ACC112 (cell line): ENCODE results near the gene GTF2H3.

ENCODE experiments used
- H2AFZ ChIP-seq: fragments of 200-600 bp; sonication (generic); one replicate; pipeline ENCODE4 v1.6.0; 2017; ENCODE audit warnings: antibody characterized with exemption, low read length; ENCODE audit not compliant: unreplicated experiment
- H3K27ac ChIP-seq: fragments of 200-600 bp; sonication (generic); 2 replicates; pipeline ENCODE4 v1.5.1; 2014; ENCODE audit warnings: low read depth, mild to moderate bottlenecking, antibody characterized with exemption, low read length, moderate library complexity
- H3K27me3 ChIP-seq: fragments of 200-600 bp; sonication (generic); 2 replicates; pipeline ENCODE4 v1.6.1; 2014; ENCODE audit warnings: mild to moderate bottlenecking, antibody characterized with exemption, low read length, moderate library complexity, mixed read lengths; ENCODE audit not compliant: insufficient read depth
- H3K36me3 ChIP-seq: fragments of 200-600 bp; sonication (generic); 2 replicates; pipeline ENCODE4 v1.6.1; 2016; ENCODE audit warnings: mild to moderate bottlenecking, antibody characterized with exemption, low read length, moderate library complexity, mixed read lengths; ENCODE audit not compliant: insufficient read depth
- H3K4me1 ChIP-seq: fragments of 200-600 bp; sonication (generic); one replicate; pipeline ENCODE4 v1.6.1; 2016; ENCODE audit warnings: low read length, mixed read lengths; ENCODE audit not compliant: insufficient read depth, unreplicated experiment, control insufficient read depth
- H3K4me3 ChIP-seq: fragments of 200-600 bp; sonication (generic); 2 replicates; pipeline ENCODE4 v1.5.1; 2014; ENCODE audit warnings: mild to moderate bottlenecking, low read depth, low read length
- H3K79me2 ChIP-seq: fragments of 200-600 bp; sonication (generic); one replicate; pipeline ENCODE4 v1.6.0; 2016; ENCODE audit warnings: low read length; ENCODE audit not compliant: control insufficient read depth, unreplicated experiment, insufficient read depth

The GTF2H3 gene

DNA sequence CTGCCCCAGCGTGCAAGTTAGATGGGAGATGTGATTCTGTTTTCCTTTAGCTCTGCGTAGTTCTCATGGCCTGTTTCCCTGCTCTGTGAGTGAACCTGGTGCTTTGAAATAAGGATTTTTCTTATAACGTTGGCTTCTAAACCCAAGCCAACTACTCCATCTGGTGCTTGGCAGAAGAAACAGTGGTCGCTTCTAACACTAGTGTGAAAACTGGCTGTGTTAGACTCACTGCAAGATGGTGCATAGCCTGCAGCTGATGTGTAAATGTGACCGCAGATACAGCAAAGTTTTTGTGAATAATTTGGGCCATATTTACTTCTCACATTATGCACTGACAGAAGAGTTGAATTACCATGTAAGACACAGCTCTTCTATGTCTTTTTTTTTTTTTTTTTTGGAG lies 12.2 kb downstream of the GTF2H3 start:
- no peaks in the 10 kb centered on the region for H3K79me2 ChIP-seq
- H3K27me3 ChIP-seq = no peaks in the 10 kb centered on the region
- H3K4me1 ChIP-seq = no peaks in the 10 kb centered on the region
- H3K27ac ChIP-seq = no peak overlapping the region
- H3K36me3 ChIP-seq = peaks cover 12% of the 10 kb centered on the region
- H2AFZ ChIP-seq = no peak overlapping the region
- no peak overlapping the region for H3K4me3 ChIP-seq

DNA sequence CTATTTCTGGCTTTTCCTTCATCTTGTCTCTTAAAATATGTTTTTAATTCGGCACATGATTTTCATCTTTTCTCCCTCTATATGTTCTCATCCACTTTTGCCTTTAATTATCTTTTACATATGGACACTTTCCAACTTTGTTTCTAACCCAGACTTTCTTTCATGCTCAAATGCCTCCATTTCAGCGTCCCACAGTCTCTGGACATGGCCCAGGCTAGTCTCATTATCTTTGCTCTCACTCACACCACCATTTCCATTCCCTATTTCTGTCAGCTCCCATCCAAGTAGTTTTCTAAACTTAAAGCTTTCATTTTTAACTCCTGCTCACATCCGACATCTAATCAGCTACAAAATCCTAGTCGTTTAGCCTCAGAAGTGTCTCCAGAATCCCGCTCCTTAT lies 14.8 kb downstream of the GTF2H3 start:
- Histone ChIP-seq H3K27me3 (no peaks in the 10 kb centered on the region), H3K4me3 (no peak overlapping the region), H3K36me3 (peaks cover 11% of the 10 kb centered on the region), H3K27ac (no peak overlapping the region), H3K4me1 (no peaks in the 10 kb centered on the region), H3K79me2 (no peaks in the 10 kb centered on the region), H2AFZ (no peak overlapping the region)

- no peaks in the 10 kb centered on the region for H3K79me2 ChIP-seq
- no peak overlapping the region for H3K4me3 ChIP-seq
- no peak overlapping the region for H3K27ac ChIP-seq
- H3K27me3 ChIP-seq = no peaks in the 10 kb centered on the region
- H3K4me1 ChIP-seq = no peaks in the 10 kb centered on the region
- H3K36me3 ChIP-seq = peaks cover 5% of the 10 kb centered on the region; the same call in 1 of the 2 replicates
- no peak overlapping the region for H2AFZ ChIP-seq
These were observed 20.6 kb downstream of the GTF2H3 start for GRCh38 chr12:123654129-123654701.

DNA sequence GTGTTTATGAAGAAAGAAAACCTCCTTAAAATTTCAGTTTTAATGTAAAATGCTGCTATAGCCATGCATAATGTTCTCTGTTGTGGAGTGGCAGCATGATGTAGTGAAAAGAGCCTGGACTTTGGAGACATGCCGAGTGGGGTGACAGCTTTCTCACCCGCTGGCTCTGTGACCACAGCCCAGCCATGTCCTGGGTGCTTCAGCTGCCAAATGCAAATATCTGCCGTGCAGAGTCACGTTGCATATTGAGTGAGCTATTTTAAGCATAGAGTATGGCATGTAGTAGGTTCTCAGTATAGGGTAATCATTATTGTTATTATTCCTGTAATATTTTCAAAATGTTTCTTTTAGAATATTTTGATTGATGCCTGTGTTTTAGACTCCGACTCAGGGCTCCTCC lies 21.8 kb downstream of the GTF2H3 start:
- H3K4me3 ChIP-seq = no peak overlapping the region
- H3K79me2 ChIP-seq = no peaks in the 10 kb centered on the region
- no peaks in the 10 kb centered on the region for H3K27me3 ChIP-seq
- H2AFZ ChIP-seq = no peak overlapping the region
- peaks cover 9% of the 10 kb centered on the region for H3K4me1 ChIP-seq
- H3K27ac ChIP-seq = no peak overlapping the region
- peaks cover 5% of the 10 kb centered on the region; the same call in 1 of the 2 replicates for H3K36me3 ChIP-seq

- Histone ChIP-seq H3K4me3 (no peak overlapping the region), H3K4me1 (peaks cover 15% of the 10 kb centered on the region), H3K36me3 (no peaks in the 10 kb centered on the region), H3K27me3 (no peaks in the 10 kb centered on the region), H3K27ac (no peak overlapping the region), H2AFZ (no peak overlapping the region), H3K79me2 (no peaks in the 10 kb centered on the region)
These were observed 22.8 kb downstream of the GTF2H3 start for GRCh38 chr12:123656392-123656791.

- no peaks in the 10 kb centered on the region for H3K27me3 ChIP-seq
- no peak overlapping the region for H3K27ac ChIP-seq
- H3K79me2 ChIP-seq = no peaks in the 10 kb centered on the region
- peaks cover 15% of the 10 kb centered on the region for H3K4me1 ChIP-seq
- H3K4me3 ChIP-seq = no peak overlapping the region
- no peaks in the 10 kb centered on the region; the same call in 1 of the 2 replicates for H3K36me3 ChIP-seq
- H2AFZ ChIP-seq = no peak overlapping the region
These were observed 23.6 kb downstream of the GTF2H3 start for GRCh38 chr12:123657211-123657610.

GRCh38 chr12:123659996-123660727 lies 26.5 kb downstream of the GTF2H3 start:
- Histone ChIP-seq H3K36me3 (peaks cover 7% of the 10 kb centered on the region), H2AFZ (peak overlapping the region; percentile 83), H3K4me3 (peak overlapping the region; percentile 53), H3K4me1 (peaks cover 15% of the 10 kb centered on the region), H3K27ac (peak overlapping the region; percentile 89), H3K79me2 (no peaks in the 10 kb centered on the region), H3K27me3 (no peaks in the 10 kb centered on the region)

DNA sequence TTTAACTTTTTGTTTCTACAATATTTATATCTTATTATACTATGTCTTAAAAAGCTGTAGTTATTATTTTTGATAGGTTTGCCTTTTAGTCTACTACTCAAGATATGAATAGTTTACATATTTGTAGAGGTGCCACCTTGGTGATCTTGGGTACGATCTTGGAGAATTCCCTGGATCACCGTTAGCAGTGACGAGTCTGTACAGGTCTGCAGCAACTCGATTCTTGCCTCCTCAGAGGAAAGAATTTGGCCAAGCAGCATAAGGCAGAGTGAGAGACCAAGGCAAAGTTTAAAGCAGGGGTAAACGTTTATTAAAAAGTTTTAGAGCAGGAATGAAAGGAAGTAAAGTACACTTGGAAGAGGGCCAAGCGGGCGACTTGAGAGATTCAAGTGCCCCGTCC lies 34.1 kb downstream of the GTF2H3 start:
- Histone ChIP-seq H3K79me2 (no peaks in the 10 kb centered on the region), H3K27ac (no peak overlapping the region)

GRCh38 chr12:123670882-123671728 lies 37.5 kb downstream of the GTF2H3 start, which contains the start of gene TCTN2:
Gene TCTN2 (plus strand): TSS chr12:123671113. CDS start chr12:123671241, 128 bp downstream.
- peak within 1 kb of the TSS; percentile 25; the same call in 1 of the 2 replicates for H3K27ac ChIP-seq
- peak within 1 kb of the TSS; percentile 93 for H3K4me3 ChIP-seq
- H2AFZ ChIP-seq = peak within 1 kb of the TSS; percentile 100
- no peaks in the 10 kb centered on the region for H3K79me2 ChIP-seq
- H3K36me3 ChIP-seq = no peaks in the 10 kb centered on the region
- peaks cover 5% of the 10 kb centered on the region for H3K4me1 ChIP-seq
- no peaks in the 10 kb centered on the region for H3K27me3 ChIP-seq

More for the DNA sequence above, 34.1 kb downstream of the GTF2H3 start:
- H3K36me3 ChIP-seq = peaks cover 7% of the 10 kb centered on the region
- no peaks in the 10 kb centered on the region for H3K27me3 ChIP-seq
- H3K4me1 ChIP-seq = peaks cover 5% of the 10 kb centered on the region
- no peak overlapping the region for H2AFZ ChIP-seq
- no peak overlapping the region for H3K4me3 ChIP-seq

- H2AFZ ChIP-seq = no peak overlapping the region
- H3K4me1 ChIP-seq = peaks cover 5% of the 10 kb centered on the region
- H3K27me3 ChIP-seq = no peaks in the 10 kb centered on the region
- H3K36me3 ChIP-seq = no peaks in the 10 kb centered on the region
- H3K27ac ChIP-seq = no peak overlapping the region
- H3K4me3 ChIP-seq = peak overlapping the region; percentile 93
- no peaks in the 10 kb centered on the region for H3K79me2 ChIP-seq
These were observed 38.2 kb downstream of the GTF2H3 start for GRCh38 chr12:123671876-123672275.
